ENCODE measurements around the gene RAD9B. TPM values are rescaled to one million over a fixed set of nuclear protein-coding genes. Genes with fewer than 3 reads are reported as not detected.
"Not testable (repeated sequence)": the region's sequence is repeated elsewhere in the genome, so short reads cannot be mapped to it uniquely, and the experiment has no call there.

Gene RAD9B
- total RNA-seq, 1 donor from 2014 or later, result 1.1 TPM

- ATAC-seq, result peak; percentile 81 to 88
- Histone ChIP-seq H3K27ac (peak overlapping the region; percentile 2), H3K4me1 (peaks cover 21% of the 10 kb centered on the region), H3K27me3 (ENCODE audit: low read depth) (no peaks in the 10 kb centered on the region), H3K36me3 (peaks cover 57% of the 10 kb centered on the region), H3K9me3 (no peaks in the 10 kb centered on the region), H3K4me3 (no peak overlapping the region)
- DNase-seq, result peak; percentile 76
- TF ChIP-seq CTCF (IDR thresholded peaks at IDR 0.05), result no peak
- intact Hi-C loops (cut with DNase I), result no loop called here
Observed at GRCh38 chr12:110537605-110538409, 35.7 kb downstream of the RAD9B start.

- H3K27ac ChIP-seq, result no peak overlapping the region
Observed at GRCh38 chr12:110538869-110539622, 36.9 kb downstream of the RAD9B start.

GRCh38 chr12:110540048-110540447 is 37.9 kb downstream of the RAD9B start:
- Histone ChIP-seq H3K36me3 (peaks cover 57% of the 10 kb centered on the region), H3K4me1 (peaks cover 39% of the 10 kb centered on the region), H3K9me3 (no peaks in the 10 kb centered on the region), H3K27ac (no peak overlapping the region), H3K27me3 (ENCODE audit: low read depth) (no peaks in the 10 kb centered on the region), H3K4me3 (no peak overlapping the region)
- DNase-seq (no peak), ATAC-seq (no peak)
- intact Hi-C loops (cut with DNase I), result no loop called here
- no peak for TF ChIP-seq CTCF (IDR thresholded peaks at IDR 0.05)

More at GRCh38 chr12:110538869-110539622, 36.9 kb downstream of the RAD9B start:
- H3K4me3 ChIP-seq, result no peak overlapping the region
- ATAC-seq (no peak), DNase-seq (no peak)
- H3K27me3 ChIP-seq (ENCODE audit: low read depth), result no peaks in the 10 kb centered on the region
- peaks cover 53% of the 10 kb centered on the region for H3K36me3 ChIP-seq
- H3K9me3 ChIP-seq, result no peaks in the 10 kb centered on the region
- TF ChIP-seq CTCF (IDR thresholded peaks at IDR 0.05), result no peak
- intact Hi-C loops (cut with DNase I), result no loop called here
- H3K4me1 ChIP-seq, result peaks cover 32% of the 10 kb centered on the region

- H3K4me1 ChIP-seq, result peaks cover 44% of the 10 kb centered on the region
- intact Hi-C loops (cut with DNase I), result no loop called here
- no peaks in the 10 kb centered on the region for H3K9me3 ChIP-seq
- no peak for TF ChIP-seq CTCF (IDR thresholded peaks at IDR 0.05)
- no peaks in the 10 kb centered on the region for H3K27me3 ChIP-seq (ENCODE audit: low read depth)
- H3K36me3 ChIP-seq, result peaks cover 32% of the 10 kb centered on the region
- ATAC-seq (peak; percentile 92 to 93), DNase-seq (peak; percentile 82)
- H3K27ac ChIP-seq, result peak overlapping the region; percentile 63
- no peak overlapping the region for H3K4me3 ChIP-seq
Observed at GRCh38 chr12:110543252-110543959, 41.3 kb downstream of the RAD9B start.

- no peak for DNase-seq
- no peaks in the 10 kb centered on the region for H3K27me3 ChIP-seq (ENCODE audit: low read depth)
- peak overlapping the region; percentile 38 for H3K27ac ChIP-seq
- H3K4me1 ChIP-seq, result peaks cover 44% of the 10 kb centered on the region
- no peaks in the 10 kb centered on the region for H3K9me3 ChIP-seq
- no peak for ATAC-seq
- H3K4me3 ChIP-seq, result no peak overlapping the region
- no peak for TF ChIP-seq CTCF (IDR thresholded peaks at IDR 0.05)
- intact Hi-C loops (cut with DNase I), result no loop called here
- H3K36me3 ChIP-seq, result peaks cover 29% of the 10 kb centered on the region
Observed at GRCh38 chr12:110543965-110544364, 41.8 kb downstream of the RAD9B start.

- DNase-seq; H3K27ac ChIP-seq; H3K27me3 ChIP-seq (ENCODE audit: low read depth); intact Hi-C loops (cut with DNase I); H3K4me3 ChIP-seq; H3K9me3 ChIP-seq: not testable (repeated sequence)
- peak in 1 of 2 donors; percentile 6 for ATAC-seq
- Histone ChIP-seq H3K4me1 (peaks cover 44% of the 10 kb centered on the region), H3K36me3 (peaks cover 23% of the 10 kb centered on the region)
Observed at GRCh38 chr12:110545259-110545658, 43.1 kb downstream of the RAD9B start.
